Gastrocnemius medialis (tissue), 4 donors: ENCODE data around the gene BACE1. TPM values are rescaled to one million over a fixed set of nuclear protein-coding genes. Genes with fewer than 3 reads are reported as not detected.

Source experiments
- ATAC-seq, 2 donors: fragments of 150-250 bp; one replicate each; pipeline ENCODE4 v1.9.1; 2016
- DNase-seq, 2 donors: peaks; one replicate each; pipeline ENCODE4 v3.0.0-alpha.2; 2019
- H3K27ac ChIP-seq, 4 donors: fragments of 200-600 bp; sonication (generic); 1 replicate in 1 of 4; 2 replicates in 3 of 4; pipeline ENCODE4 v1.5.1; 2016 to 2018; ENCODE audit warnings: mild to moderate bottlenecking in 2 of 4, moderate library complexity in 1 of 4
- H3K27me3 ChIP-seq, 3 donors: fragments of 200-600 bp; sonication (generic) in 2 of 3; 1 replicate in 1 of 3; 2 replicates in 2 of 3; pipeline versions ENCODE4 v1.5.1 to v1.6.0; 2016 to 2019; ENCODE audit warnings: mild to moderate bottlenecking in 1 of 3, moderate library complexity in 1 of 3
- H3K36me3 ChIP-seq, 2 donors: fragments of 200-600 bp; sonication (generic) in 1 of 2; one replicate each; pipeline ENCODE4 v1.5.1; 2017 to 2018
- H3K4me1 ChIP-seq, 2 donors: fragments of 200-600 bp; sonication (generic) in 1 of 2; one replicate each; pipeline ENCODE4 v1.5.1; 2016 to 2017; ENCODE audit warnings: mild to moderate bottlenecking in 2 of 2
- H3K4me3 ChIP-seq, 4 donors: fragments of 200-600 bp; sonication (generic) in 3 of 4; 1 replicate in 1 of 4; 2 replicates in 3 of 4; pipeline ENCODE4 v1.5.1; 2016 to 2019; ENCODE audit warnings: mild to moderate bottlenecking in 2 of 4
- H3K9me3 ChIP-seq, 3 donors: fragments of 200-600 bp; sonication (generic) in 2 of 3; 1 replicate in 1 of 3; 2 replicates in 2 of 3; pipeline ENCODE4 v1.5.1; 2016 to 2019
- POLR2A ChIP-seq, 2 donors: fragments of 450-650 bp; IDR thresholded peaks; one replicate each; pipeline ENCODE4 v1.6.1; 2017; ENCODE audit warnings: antibody characterized with exemption in 2 of 2, mild to moderate bottlenecking in 2 of 2, moderate library complexity in 2 of 2
- in situ Hi-C, 4 donors: fragments of 200-750 bp; cut with MboI; loops; one replicate each; pipeline versions ENCODE4 v1.15.0 to v1.8.0; 2017; ENCODE audit warnings: low sequenced_read_pairs in 4 of 4
- intact Hi-C: fragments of 100-400 bp; cut with DNase I; formaldehyde crosslinking; loops from one replicate; pipeline ENCODE4 v1.15.1; 2023; ENCODE audit warnings: low total_unique reads
- total RNA-seq, 4 donors: library from RNA; depleted of rRNA; stranded (reverse); fragments of >200 nt; gene quantifications; one replicate each; pipeline versions ENCODE4 v1.1.0 to v1.2.3, GENCODE V29; 2016
- TF ChIP-seq, protein P1 (sequence below), 5 experiments: fragments of 450-650 bp in 3 of 5; fragments of 200-600 bp in 2 of 5; sonication (generic) in 2 of 5; IDR thresholded peaks in 4 of 5; conservative IDR thresholded peaks in 1 of 5; 1 replicate in 4 of 5; 2 replicates in 1 of 5; pipeline ENCODE4 v1.5.1; 2016 to 2019; ENCODE audit warnings: antibody characterized with exemption in 5 of 5, mild to moderate bottlenecking in 3 of 5, moderate library complexity in 3 of 5

Gene BACE1
- total RNA-seq, 4 donors from 2014 or later: 3.6 to 18.2 (median 11.1) TPM

DNA sequence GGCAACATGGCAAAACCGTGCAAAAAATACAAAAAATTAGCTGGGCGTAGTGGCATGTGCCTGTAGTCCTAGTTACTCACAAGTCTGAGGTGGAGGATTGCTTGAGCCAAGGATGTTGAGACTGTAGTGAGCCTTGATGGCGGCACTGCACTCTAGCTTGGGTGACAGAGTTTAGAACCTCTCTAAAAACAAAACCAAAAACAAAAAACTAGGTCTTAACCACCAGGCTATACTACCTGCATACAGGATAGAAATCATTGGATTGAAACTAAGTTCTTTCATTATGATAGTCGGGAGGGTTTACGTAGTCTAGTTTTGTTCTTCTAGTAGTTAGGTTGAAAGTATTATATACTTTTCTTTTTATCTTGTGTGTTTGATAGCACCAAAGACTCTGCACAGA, 77.8 kb downstream of the BACE1 start:
- no peak overlapping the region for H3K4me3 ChIP-seq
- in situ Hi-C loops (loop anchor here in 2 of 4 donors (10.0 to 25.0 kb wide), 2 partner anchors 351 to 363 kb away; no protein-coding TSS in a partner anchor), intact Hi-C loops (no loop called here)
- H3K27me3 ChIP-seq: no peaks in the 10 kb centered on the region
- no peak overlapping the region for H3K27ac ChIP-seq
- peaks cover 12 to 13% of the 10 kb centered on the region in 2 donors for H3K4me1 ChIP-seq
- ATAC-seq (no peak), DNase-seq (no peak)
- H3K36me3 ChIP-seq: peaks cover 0 to 36% of the 10 kb centered on the region in 2 donors
- H3K9me3 ChIP-seq: no peaks in the 10 kb centered on the region
- no peak for TF ChIP-seq POLR2A (IDR thresholded peaks at IDR 0.05)
- TF ChIP-seq, protein P1, sequence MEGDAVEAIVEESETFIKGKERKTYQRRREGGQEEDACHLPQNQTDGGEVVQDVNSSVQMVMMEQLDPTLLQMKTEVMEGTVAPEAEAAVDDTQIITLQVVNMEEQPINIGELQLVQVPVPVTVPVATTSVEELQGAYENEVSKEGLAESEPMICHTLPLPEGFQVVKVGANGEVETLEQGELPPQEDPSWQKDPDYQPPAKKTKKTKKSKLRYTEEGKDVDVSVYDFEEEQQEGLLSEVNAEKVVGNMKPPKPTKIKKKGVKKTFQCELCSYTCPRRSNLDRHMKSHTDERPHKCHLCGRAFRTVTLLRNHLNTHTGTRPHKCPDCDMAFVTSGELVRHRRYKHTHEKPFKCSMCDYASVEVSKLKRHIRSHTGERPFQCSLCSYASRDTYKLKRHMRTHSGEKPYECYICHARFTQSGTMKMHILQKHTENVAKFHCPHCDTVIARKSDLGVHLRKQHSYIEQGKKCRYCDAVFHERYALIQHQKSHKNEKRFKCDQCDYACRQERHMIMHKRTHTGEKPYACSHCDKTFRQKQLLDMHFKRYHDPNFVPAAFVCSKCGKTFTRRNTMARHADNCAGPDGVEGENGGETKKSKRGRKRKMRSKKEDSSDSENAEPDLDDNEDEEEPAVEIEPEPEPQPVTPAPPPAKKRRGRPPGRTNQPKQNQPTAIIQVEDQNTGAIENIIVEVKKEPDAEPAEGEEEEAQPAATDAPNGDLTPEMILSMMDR (IDR thresholded peaks at IDR 0.05 in 4 of 5, conservative IDR thresholded peaks at IDR 0.05 in 1 of 5): no peak

Other genes starting within 250 kb of the BACE1 start
- gene SIK3, start 217.8 kb downstream of the BACE1 start, total RNA-seq: 10 to 100 TPM; 34.4 to 42.4 (median 37.2) TPM
- gene PAFAH1B2, start 172.0 kb downstream of the BACE1 start, total RNA-seq: 10 to 100 TPM; 25.8 to 52.3 (median 35.2) TPM
- 10 to 100 TPM; 14.3 to 33.9 (median 17.7) TPM for gene SIDT2, start 137.5 kb downstream of the BACE1 start, total RNA-seq
- 100 to 1,000 TPM in 3 of 4 donors, 10 to 100 TPM in 1; 27.4 to 191 (median 124) TPM for gene TAGLN, start 116.9 kb downstream of the BACE1 start, total RNA-seq
- 10 to 100 TPM; 14.5 to 19.9 (median 16.4) TPM for gene PCSK7, start 84.2 kb downstream of the BACE1 start, total RNA-seq
- gene RNF214, start 83.6 kb downstream of the BACE1 start, total RNA-seq: 10 to 100 TPM; 17.1 to 22.7 (median 19.9) TPM
- 10 to 100 TPM; 10.5 to 13.2 (median 12.5) TPM for gene BACE1-AS, start 24.9 kb downstream of the BACE1 start, total RNA-seq
- gene CEP164, start 11.6 kb upstream of the BACE1 start, total RNA-seq: 1 to 10 TPM; 3.4 to 9.2 (median 5.8) TPM